ENCODE measurements around the gene TSSK2.

Gene TSSK2

GRCh38 chr22:19110064-19110458 lies 21.0 kb upstream of the TSSK2 start:
- no peak overlapping the region for H3K27ac ChIP-seq (ENCODE audit: extremely low read depth, low read depth, low read length)
- no peak overlapping the region for H3K4me3 ChIP-seq (ENCODE audit: low read depth, low read length)
- POLR2A ChIA-PET: interaction anchor here (2.4 kb wide), 1 partner anchor 12 kb away, joined by 17 read pairs; the partner anchor contains the start of gene DGCR2

GRCh38 chr22:19110646-19111045 lies 20.5 kb upstream of the TSSK2 start:
- Histone ChIP-seq H3K4me1 (ENCODE audit: control insufficient read depth, insufficient read depth, low read length) (no peaks in the 10 kb centered on the region), H3K36me3 (ENCODE audit: control insufficient read depth in 2 of 2, insufficient read depth in 1 of 2, low read length in 2 of 2) (peaks cover 0 to 23% of the 10 kb centered on the region in 2 experiments; a peak in 1 of 3 replicates), H3K27ac (ENCODE audit: extremely low read depth, low read depth, low read length) (no peak overlapping the region), H3K9me3 (ENCODE audit: control insufficient read depth, insufficient read depth, low read depth, low read length) (no peaks in the 10 kb centered on the region), H3K4me3 (ENCODE audit: low read depth, low read length) (no peak overlapping the region)
- TF ChIP-seq MYNN (tag by site-specific recombination; IDR thresholded peaks at IDR 0.05; ENCODE audit: borderline replicate concordance): no peak
- no peak for TF ChIP-seq ZNF202 (tag by site-specific recombination; IDR thresholded peaks at IDR 0.05; ENCODE audit: borderline replicate concordance)
- TF ChIP-seq ZNF596 (tag by site-specific recombination; IDR thresholded peaks at IDR 0.05): no peak
- ChIA-PET CTCF (interaction anchor here (0.6 to 1.1 kb wide), 8 partner anchors 10 to 649 kb away, joined by 3 to 8 read pairs (median 4); no protein-coding TSS in a partner anchor), POLR2A (interaction anchor here (1.3 to 2.4 kb wide), 2 partner anchors 11 to 34 kb away, joined by 3 to 17 read pairs; partner anchors contain the start of genes DGCR2 and ESS2)

More at GRCh38 chr22:19110064-19110458, 21.0 kb upstream of the TSSK2 start:
- CTCF ChIA-PET: interaction anchor here (0.6 kb wide), 2 partner anchors 36 to 55 kb away, joined by 3 read pairs; no protein-coding TSS in a partner anchor
- no peaks in the 10 kb centered on the region for H3K4me1 ChIP-seq (ENCODE audit: control insufficient read depth, insufficient read depth, low read length)
- H3K36me3 ChIP-seq (ENCODE audit: control insufficient read depth in 2 of 2, insufficient read depth in 1 of 2, low read length in 2 of 2): peaks cover 0 to 18% of the 10 kb centered on the region in 2 experiments; a peak in 1 of 3 replicates
- H3K9me3 ChIP-seq (ENCODE audit: control insufficient read depth, insufficient read depth, low read depth, low read length): no peaks in the 10 kb centered on the region
- TF ChIP-seq HOXD13 (CRISPR knock-in tag; IDR thresholded peaks at IDR 0.05; ENCODE audit: borderline replicate concordance) (no peak), ZIC2 (tag by site-specific recombination; IDR thresholded peaks at IDR 0.05) (peak; percentile 59), GLIS1 (tag by site-specific recombination; IDR thresholded peaks at IDR 0.05) (peak; percentile 47; the same call in 1 of the 2 replicates), ZNF18 (tag by site-specific recombination; IDR thresholded peaks at IDR 0.05) (0 out of 2 replicates have a peak, but pooled peaks have one; percentile 35)

GRCh38 chr22:19111140-19111539 lies 20.0 kb upstream of the TSSK2 start:
- Histone ChIP-seq H3K36me3 (ENCODE audit: control insufficient read depth in 2 of 2, insufficient read depth in 1 of 2, low read length in 2 of 2) (peaks cover 0 to 26% of the 10 kb centered on the region in 2 experiments; a peak in 1 of 3 replicates), H3K4me3 (ENCODE audit: low read depth, low read length) (no peak overlapping the region), H3K4me1 (ENCODE audit: control insufficient read depth, insufficient read depth, low read length) (no peaks in the 10 kb centered on the region), H3K9me3 (ENCODE audit: control insufficient read depth, insufficient read depth, low read depth, low read length) (no peaks in the 10 kb centered on the region), H3K27ac (ENCODE audit: extremely low read depth, low read depth, low read length) (no peak overlapping the region)
- POLR2A ChIA-PET: interaction anchor here (1.3 to 2.4 kb wide), 2 partner anchors 11 to 34 kb away, joined by 3 to 17 read pairs; partner anchors contain the start of genes DGCR2 and ESS2
- TF ChIP-seq KLF8 (tag by site-specific recombination; IDR thresholded peaks at IDR 0.05): no peak
- peak; percentile 26; the same call in 1 of the 2 replicates for TF ChIP-seq ZBTB17 (tag by site-specific recombination; IDR thresholded peaks at IDR 0.05)
- CTCF ChIA-PET: interaction anchor here (0.6 to 1.1 kb wide), 7 partner anchors 10 to 648 kb away, joined by 3 to 8 read pairs (median 4); no protein-coding TSS in a partner anchor

DNA sequence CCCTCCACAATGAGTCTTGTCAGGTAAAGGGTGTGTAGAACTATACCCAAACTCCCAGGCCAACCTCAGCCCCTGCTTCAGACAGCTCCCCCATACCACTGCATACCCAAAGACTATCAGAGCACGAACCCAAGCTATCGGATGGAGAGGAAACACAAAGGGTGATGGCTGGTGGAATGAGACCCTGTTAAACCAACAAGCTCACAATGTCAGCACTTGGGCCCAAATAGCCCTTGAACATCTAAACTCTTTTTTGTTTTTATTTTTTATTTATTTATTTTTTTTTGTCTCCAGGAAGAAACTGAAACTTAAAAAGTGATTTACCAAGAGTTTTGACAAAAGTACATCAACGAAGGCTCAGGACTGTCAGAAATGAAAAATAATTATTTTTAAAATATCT lies 19.5 kb upstream of the TSSK2 start:
- Histone ChIP-seq H3K4me3 (ENCODE audit: low read depth, low read length) (no peak overlapping the region), H3K4me1 (ENCODE audit: control insufficient read depth, insufficient read depth, low read length) (no peaks in the 10 kb centered on the region), H3K27ac (ENCODE audit: extremely low read depth, low read depth, low read length) (no peak overlapping the region), H3K36me3 (ENCODE audit: control insufficient read depth in 2 of 2, insufficient read depth in 1 of 2, low read length in 2 of 2) (peaks cover 0 to 28% of the 10 kb centered on the region in 2 experiments; a peak in 1 of 3 replicates), H3K9me3 (ENCODE audit: control insufficient read depth, insufficient read depth, low read depth, low read length) (no peaks in the 10 kb centered on the region)
- no peak for TF ChIP-seq OSR2 (tag by site-specific recombination; IDR thresholded peaks at IDR 0.05)
- TF ChIP-seq, protein P1, sequence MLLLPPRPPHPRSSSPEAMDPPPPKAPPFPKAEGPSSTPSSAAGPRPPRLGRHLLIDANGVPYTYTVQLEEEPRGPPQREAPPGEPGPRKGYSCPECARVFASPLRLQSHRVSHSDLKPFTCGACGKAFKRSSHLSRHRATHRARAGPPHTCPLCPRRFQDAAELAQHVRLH (tag by site-specific recombination; IDR thresholded peaks at IDR 0.05): no peak
- no peak for TF ChIP-seq TRIM28 (IDR thresholded peaks at IDR 0.05; ENCODE audit: borderline replicate concordance, low read length)
- ChIA-PET CTCF (interaction anchor here (0.9 to 1.1 kb wide), 4 partner anchors 9 to 520 kb away, joined by 3 to 8 read pairs (median 6); no protein-coding TSS in a partner anchor), POLR2A (interaction anchor here (1.3 to 2.4 kb wide), 2 partner anchors 11 to 33 kb away, joined by 3 to 17 read pairs; partner anchors contain the start of genes DGCR2 and ESS2)

DNA sequence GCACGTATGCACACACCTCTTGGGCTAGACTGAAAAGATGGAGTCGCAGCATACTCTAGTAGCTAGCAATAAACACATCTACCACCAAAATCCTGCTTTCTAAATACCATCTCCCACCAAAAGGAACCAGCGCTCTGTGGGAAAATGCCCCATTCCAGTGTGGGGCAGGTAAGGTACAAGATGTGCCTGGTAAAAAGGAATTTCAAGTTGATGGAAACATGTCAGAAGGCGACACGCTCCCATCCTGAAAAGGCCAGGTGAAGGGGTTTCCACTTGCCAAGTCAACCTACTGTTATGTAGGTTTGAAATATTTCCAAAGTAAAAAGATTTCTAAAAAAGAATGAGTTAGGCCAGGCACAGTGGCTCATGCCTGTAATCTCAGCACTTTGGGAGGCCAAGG lies 17.7 kb upstream of the TSSK2 start:
- Histone ChIP-seq H3K4me1 (ENCODE audit: control insufficient read depth, insufficient read depth, low read length) (no peaks in the 10 kb centered on the region), H3K9me3 (ENCODE audit: control insufficient read depth, insufficient read depth, low read depth, low read length) (no peaks in the 10 kb centered on the region), H3K27ac (ENCODE audit: extremely low read depth, low read depth, low read length) (no peak overlapping the region), H3K36me3 (ENCODE audit: control insufficient read depth in 2 of 2, insufficient read depth in 1 of 2, low read length in 2 of 2) (peaks cover 0 to 31% of the 10 kb centered on the region in 2 experiments; a peak in 1 of 3 replicates), H3K4me3 (ENCODE audit: low read depth, low read length) (no peak overlapping the region)
- POLR2A ChIA-PET: no interaction called here
- CTCF ChIA-PET: no interaction called here
- no peak for TF ChIP-seq ZNF394 (tag by site-specific recombination; IDR thresholded peaks at IDR 0.05; ENCODE audit: borderline replicate concordance)
- TF ChIP-seq TCF7L2 (IDR thresholded peaks at IDR 0.05; ENCODE audit: borderline replicate concordance, low read depth, low read length): no peak
- TF ChIP-seq MYNN (tag by site-specific recombination; IDR thresholded peaks at IDR 0.05; ENCODE audit: borderline replicate concordance): no peak
- TF ChIP-seq, protein P2, sequence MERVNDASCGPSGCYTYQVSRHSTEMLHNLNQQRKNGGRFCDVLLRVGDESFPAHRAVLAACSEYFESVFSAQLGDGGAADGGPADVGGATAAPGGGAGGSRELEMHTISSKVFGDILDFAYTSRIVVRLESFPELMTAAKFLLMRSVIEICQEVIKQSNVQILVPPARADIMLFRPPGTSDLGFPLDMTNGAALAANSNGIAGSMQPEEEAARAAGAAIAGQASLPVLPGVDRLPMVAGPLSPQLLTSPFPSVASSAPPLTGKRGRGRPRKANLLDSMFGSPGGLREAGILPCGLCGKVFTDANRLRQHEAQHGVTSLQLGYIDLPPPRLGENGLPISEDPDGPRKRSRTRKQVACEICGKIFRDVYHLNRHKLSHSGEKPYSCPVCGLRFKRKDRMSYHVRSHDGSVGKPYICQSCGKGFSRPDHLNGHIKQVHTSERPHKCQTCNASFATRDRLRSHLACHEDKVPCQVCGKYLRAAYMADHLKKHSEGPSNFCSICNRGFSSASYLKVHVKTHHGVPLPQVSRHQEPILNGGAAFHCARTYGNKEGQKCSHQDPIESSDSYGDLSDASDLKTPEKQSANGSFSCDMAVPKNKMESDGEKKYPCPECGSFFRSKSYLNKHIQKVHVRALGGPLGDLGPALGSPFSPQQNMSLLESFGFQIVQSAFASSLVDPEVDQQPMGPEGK (tag by site-specific recombination; IDR thresholded peaks at IDR 0.05): no peak
- TF ChIP-seq ZNF776 (tag by site-specific recombination; IDR thresholded peaks at IDR 0.05; ENCODE audit: borderline replicate concordance): no peak
- no peak for TF ChIP-seq HOXC10 (CRISPR knock-in tag; IDR thresholded peaks at IDR 0.05)
- TF ChIP-seq ZBTB7A (tag by site-specific recombination; IDR thresholded peaks at IDR 0.05; ENCODE audit: low read depth): no peak
- no peak for TF ChIP-seq ZNF146 (tag by site-specific recombination; IDR thresholded peaks at IDR 0.05)
